ENCODE data around the gene PLK5.
A peak's percentile ranks its signal among the peaks of the same experiment; 100 is the strongest.
"Not testable (repeated sequence)": the region's sequence is repeated elsewhere in the genome, so short reads cannot be mapped to it uniquely, and the experiment has no call there.

The PLK5 gene

DNA sequence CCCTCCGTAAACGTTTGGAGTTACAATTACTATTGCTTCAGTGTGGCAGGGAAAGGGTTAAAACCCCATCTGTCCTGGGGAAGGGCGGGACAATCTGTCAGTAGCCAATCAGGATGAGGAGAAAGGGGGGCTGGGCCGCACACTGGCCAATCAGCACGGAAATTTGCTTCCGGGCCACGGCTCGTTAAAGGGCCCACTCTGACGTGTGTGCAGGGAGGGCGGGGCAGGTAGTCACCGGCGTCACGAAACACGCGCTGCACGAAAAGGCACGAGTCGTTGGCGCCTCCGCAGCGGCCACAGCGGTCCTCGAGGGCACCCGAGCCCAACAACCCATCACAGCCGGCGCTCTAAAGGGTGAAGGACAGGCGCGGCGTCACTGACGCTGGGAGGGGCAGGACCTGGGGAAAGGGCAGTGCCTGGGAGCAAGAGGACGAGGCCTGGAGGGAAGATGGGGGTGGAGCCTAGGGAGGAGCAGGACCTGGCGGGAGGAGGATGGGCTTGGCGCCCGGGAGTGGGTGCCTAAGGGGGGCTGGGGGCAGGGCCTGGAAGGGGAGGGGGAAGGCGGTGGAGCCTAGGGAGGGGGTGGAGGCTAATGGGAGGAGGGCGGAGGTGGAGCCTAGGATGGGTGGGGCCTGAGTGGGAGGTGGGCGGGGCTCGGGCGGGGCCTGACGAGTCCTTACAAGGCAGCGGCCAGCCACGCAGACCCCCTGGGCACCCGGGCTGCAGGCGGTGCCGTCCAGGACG is 15.9 kb upstream of the PLK5 start:
- peak; percentile 98 for DNase-seq (ENCODE audit: low spot score)

DNA sequence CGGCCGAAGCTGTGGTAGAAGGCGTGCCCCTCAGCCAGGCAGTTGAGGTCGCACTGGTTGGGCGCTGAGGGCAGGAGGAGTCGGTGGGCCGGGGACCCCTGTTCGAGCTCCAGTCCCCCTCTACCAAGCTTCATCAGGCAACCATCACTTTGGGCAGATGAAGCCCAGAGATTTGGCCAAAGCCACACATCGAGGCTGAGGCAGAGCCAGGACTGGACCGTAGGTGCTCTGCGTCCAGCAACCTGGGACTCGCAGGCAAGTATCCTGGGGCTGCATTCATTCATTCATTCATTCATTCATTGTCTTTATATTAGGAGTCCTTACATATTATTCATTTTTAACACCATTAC is 15.4 kb upstream of the PLK5 start:
- no peak for DNase-seq (ENCODE audit: low spot score)

DNA sequence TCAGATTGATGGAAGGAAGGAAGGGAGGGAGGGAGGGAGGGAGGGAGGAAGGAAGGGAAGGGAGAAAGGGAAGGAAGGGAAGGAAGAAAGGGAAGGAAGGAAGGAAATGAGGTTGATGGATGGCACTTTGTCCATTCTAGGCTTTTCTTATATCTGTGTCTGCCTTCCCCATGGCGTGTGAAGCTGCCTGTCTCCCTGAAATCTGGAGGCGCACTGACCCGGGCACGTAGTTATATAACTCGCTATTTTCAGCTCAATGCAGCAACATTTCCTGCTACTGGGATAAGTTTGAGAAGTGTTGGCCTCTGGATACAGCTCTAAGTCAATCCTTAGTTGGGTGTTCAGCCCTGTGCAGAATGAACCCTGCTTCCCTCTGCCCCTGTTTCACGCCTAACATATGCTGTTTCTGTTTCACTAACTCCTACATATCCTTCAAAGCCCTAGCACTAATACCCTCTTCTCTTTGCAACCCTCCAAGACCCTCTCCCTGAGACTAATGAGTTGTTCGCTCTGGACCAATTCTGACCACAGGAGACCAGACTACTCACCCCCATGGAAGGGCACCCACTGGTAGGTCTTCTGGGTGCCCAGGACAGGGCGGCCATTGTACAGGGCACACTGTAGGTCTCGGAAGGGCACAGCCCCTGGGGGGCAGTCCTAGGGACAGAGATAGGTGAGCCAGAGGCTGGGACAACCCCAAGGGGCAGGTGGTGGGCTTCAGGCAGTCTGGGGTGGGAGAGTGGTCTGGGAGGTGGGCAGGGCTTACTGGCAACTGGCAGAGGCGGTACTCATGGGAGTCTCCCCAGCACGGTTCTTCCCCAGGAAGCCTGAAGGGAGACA is 14.1 kb upstream of the PLK5 start:
- DNase-seq (ENCODE audit: low spot score): no peak

DNA sequence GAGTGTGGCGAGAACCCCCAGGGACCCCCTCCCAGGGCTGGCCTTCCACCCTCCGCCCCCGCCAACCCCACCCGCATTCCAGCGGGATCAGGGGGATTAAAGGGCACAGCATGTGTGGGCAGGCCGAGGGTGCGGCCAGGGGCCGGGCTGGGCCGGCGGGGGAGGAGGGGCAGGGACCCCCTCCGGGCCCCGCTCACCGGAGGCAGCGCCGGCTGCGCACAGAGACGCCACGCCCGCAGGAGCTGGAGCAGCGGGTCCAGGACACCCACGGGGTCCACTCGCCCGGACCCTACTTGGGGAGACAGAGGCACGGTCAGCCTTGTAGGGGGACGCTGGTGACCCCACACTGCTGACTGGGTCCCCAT is 13.5 kb upstream of the PLK5 start:
- no peak for DNase-seq (ENCODE audit: low spot score)

DNA sequence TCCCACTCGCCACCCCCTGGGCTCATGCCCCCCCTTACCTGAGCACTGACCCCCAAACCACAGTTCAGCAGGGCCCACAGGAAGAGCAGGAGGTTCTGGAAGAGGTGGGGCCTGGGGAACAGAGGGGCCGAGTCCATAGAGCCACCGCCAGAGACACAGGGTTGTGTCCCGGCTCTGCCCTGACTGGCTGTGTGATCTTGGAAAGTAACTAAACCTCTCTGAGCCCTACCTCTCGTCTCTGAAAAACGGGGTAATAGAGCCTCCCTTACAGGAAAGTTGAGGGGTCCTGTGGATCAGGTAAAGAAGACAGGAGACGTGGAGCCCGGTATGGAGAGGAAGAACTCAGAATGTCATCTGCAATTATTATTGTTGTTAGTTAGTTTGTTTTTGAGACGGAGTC is 13.1 kb upstream of the PLK5 start:
- DNase-seq (ENCODE audit: low spot score): no peak

DNA sequence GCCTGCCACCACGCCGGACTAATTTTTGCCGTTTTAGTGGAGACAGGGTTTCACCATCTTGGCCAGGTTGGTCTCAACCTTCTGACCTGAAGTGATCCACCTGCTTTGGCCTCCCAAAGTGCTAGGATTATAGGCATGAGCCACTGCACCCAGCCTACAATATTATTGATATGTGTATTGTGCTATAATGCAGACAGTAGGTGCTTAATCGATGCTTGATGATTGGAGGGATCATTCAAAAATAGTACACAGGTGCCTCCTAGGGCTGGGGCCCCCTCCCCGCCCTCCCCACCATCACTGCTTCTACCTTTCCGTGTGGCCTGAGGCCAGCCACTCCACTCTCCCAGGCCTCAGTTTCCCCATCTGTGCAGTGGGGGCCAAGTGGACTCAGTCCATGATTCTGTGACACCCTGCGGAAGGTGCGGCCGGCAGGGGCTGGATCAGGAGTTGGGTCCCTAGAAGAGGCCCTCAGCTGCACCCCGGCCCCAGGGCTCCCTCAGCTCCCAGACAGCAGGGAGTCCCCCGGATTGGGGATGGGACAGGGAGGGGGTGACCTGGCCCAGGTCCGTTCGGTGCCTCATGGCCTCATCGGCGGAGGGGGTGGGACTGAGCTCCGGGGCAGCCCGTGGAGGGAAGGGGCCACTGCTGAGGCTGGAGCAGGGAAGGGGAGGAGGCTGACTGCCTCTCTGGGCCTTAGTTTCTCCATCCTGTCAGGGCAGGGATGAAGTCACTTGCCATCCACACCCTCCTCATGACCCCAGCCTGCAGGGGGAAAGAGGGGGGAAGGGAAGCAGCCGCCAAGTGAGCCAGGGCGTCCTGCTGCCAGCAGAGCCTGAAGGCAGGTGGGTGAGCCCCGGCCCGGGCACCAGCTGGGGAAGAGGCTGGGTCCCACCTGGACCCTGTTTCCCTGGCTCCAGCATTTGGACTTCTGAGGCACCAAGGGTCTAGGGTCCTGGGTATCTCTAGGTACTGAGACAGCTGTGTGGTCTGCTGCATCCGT is 12.3 kb upstream of the PLK5 start:
- no peak for DNase-seq (ENCODE audit: low spot score)

DNA sequence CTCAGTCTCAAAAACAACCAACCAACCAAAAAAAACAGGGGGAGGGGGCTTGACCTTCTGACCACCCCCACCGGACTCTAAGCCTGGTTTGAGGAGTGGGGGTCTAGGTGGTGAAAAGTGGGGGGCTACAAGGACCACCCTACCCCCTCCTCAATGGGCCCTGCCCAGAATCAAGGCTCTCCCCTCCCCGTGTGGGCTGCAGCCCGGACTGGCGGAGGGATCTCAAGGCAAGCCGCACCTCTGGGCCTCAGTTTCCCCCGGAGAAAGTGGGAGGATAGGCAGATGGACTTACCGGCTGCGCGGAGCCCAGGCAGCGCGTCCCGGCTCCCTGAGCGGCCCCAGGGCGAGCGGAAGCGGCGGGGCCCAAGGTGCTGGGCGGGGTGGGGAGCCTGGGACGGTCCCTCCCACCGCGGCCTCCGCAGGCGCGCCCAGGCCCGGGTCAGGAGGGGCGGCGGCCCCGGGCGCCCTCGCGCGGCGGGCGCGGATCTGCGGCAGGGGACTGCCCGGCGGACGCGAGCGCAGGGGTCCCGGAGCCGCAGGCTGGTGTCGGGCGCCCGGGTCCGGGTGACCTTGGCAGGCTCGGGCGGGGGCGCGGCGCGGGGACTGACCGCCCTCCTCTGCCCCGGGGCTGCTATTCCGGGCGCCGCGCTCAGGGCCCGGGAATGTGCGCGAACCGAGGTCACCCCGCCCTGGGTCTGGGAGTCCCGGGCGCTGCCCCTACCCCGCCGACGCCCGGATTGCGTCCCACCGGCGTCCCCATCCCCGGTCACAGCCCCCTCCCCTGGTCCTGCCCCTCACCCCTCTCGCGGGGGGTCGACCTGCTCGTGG is 11.0 kb upstream of the PLK5 start, which contains the start of gene ADAMTSL5:
Gene ADAMTSL5 (minus strand): TSS at position 349 of the 828 bp plus-strand sequence. CDS start 2,076 bp downstream, outside the sequence.
- no peak for DNase-seq (ENCODE audit: low spot score)

DNA sequence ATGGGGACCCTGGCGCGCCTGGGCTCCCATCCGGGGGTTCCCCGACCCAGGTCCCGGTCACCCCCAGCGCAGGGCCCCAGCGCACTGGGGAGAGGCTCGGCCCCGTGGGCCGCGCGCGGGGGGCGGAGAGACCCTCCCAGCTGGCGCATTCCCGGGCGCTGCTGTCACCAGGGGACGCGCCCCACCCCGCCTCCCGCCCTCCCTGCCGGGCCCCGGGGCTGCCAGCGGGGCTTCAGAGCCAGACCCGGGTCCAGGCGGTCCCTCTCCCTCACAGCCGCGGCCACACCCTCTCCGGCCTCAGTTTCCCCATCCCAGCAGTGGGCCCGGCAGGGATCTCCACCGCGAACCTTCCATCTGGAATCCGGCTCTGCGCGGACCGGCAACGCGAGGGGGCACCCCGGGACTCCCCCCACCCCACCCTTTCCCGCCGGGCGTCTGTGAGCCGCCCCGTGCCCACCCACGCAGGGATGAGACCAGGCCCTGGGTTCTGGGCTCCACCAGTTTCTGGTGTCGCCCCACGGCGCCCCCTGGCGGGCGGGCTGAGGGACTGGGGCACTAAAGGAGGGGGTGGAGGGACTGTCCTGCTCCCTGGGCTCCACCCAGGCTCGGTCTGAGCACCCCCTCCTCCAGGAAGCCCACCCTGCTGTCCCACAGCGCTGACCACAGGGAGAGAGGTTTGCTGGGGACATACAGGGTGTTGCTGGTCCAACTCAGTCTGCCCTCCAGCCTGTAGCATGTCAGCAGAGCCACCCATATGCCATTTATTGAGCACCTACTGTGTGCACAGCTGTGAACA is 10.2 kb upstream of the PLK5 start:
- peak; percentile 80 for DNase-seq (ENCODE audit: low spot score)

DNA sequence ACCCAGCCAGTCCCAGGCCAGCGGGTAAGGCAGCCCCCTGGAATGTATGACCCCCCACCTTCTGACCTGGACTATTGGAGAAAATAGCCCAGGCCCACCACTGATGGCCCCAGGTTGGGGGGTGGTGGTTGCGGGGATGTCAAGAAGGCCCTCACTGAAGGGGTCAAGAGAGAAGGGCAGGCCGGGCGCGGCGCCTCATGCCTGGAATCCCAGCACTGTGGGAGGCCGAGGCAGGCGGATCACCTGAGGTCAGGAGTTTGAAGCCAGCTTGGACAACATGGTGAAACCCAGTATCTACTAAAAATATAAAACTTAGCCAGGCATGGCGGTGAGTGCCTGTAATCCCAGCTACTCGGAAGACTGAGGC is 9.6 kb upstream of the PLK5 start:
- DNase-seq (ENCODE audit: low spot score): no peak

DNA sequence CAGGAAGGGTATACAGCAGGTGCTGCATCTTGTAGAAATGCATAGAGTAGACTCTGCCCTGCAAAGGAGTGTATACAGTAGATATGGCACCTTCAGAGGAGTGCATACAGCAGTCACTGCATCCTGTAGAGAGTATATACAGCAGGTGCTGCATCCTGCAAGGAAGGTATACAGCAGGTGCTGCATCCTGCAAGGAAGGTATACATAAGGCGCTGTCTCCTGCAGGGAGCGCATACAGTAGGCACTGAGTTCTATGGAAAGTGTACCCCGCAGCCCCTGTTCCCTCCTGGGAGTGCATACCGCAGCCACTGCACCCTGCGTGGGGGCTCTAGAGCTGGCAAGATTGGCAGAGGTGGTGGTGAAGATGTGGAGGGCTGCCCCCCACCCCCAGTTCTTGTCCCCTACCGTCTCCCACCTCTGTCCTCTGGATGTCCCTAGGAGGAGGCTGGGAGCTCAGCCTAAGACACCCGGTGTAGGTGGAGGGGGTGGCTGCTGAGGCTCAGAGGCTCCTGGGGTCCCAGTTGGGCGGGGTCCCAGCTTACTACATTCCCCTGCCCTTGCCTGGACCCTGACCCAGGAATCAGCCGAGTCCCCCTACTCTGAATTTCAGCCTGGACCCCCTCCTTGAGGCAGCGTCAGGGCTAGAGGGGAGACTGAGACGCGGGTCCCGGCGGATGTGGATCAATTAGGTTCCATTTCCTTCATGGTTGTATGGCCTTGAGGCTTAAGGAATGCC is 8.7 kb upstream of the PLK5 start:
- DNase-seq (ENCODE audit: low spot score): no peak

DNA sequence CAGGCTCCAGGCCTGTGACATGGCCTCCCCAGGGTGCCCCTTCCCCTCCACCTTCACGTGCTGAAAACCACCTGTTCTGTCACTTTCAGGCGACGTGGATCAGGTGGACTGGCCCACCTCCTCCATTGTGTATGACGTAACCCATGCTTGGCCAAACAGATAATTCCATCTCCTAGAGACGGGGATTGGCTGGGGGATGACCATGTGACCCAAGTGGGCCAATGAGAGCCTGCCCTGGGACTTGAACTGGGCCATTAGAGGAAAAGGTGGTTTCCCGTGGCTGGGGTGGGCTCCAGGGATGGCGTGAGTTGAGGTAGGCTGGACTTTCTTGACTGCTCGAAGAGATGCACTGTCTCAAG is 7.5 kb upstream of the PLK5 start:
- no peak for DNase-seq (ENCODE audit: low spot score)

DNA sequence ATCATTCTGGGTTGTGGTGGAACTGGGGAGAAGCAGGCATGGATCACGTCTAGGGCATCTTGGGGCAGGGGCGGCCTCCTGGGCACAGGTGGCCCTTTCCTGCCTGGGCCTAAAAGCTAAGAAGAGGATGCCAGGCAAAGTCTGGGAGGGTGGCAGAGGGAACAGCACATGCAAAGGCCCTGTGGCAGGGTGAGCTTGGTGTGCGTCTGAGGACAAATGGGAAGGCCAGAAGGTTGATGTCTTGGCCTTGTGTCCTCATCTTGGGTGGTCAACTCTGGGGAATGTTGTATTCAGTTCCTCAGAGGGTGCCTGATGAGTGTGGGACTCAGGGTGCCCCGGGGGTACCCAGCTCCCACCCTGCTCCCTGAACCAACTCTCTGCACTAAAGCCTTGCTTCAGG is 5.4 kb upstream of the PLK5 start:
- no peak for DNase-seq (ENCODE audit: low spot score)

DNA sequence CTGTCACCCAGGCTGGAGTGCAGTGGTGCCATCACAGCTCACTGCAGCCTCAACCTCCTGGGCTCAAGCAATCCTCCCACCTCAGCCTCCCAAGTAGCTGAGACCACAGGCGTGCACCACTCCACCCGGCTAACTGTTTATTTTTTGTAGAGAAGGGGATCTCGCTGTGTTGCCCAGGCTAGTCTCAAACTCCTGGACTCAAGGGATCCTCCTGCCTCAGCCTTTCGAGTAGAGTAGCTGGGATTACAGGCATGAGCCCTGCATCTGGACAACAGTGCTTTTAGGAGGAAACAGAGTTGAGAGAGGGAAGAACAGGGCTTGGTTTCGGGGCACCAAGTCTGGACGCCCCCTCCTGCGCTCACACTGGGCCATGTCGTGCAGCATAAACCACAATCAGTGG is 4.1 kb upstream of the PLK5 start:
- not testable (repeated sequence) for DNase-seq (ENCODE audit: low spot score)

DNA sequence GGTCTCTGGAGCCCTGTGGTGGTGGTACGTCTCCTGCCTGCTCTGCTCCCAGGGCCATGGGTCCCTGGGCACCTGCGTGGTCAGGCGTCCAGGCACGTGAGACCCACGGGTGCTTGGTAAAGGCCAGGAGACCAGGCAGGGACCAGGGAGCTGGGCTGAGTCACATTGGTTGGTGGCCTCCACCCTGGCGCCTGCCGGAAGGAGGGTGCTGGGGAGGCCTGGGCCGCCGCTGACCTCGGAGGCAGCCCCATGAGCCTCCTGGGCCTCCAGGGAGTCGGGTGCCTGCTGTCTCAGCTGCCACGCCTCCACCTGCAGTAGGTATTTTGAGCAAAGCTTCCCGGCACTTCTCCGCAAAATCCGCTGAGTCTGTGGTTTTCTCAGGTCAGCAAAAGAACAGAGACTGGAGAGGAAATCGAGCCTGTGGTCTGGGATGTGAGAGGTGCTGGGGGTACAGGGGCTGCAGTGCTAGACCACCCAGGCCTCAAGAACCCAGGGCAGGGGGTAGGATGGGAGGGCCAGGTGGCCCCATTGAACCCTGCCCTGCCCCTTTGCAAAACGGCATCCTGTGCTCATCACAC is 3.6 kb upstream of the PLK5 start:
- no peak for DNase-seq (ENCODE audit: low spot score)

DNA sequence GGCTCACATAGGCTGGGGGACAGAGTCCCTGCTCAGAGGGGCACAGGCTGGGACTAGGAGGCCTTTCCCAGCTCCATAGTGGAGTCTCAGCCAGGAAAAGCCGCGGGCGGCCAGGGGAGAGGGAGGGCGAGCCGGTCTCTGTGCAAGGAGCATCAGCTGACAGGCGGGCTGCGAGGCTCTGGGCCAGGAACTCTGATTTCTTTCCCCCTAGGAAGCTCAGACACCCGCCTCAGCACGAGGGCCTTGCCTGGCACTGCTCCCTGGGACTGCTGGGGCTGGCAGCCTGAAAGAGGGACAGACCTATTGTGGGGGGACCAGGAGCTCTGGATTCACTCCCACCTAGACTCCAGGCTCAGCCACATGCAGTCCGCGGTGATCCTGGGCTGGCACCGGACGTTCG is 2.2 kb upstream of the PLK5 start:
- no peak for DNase-seq (ENCODE audit: low spot score)

DNA sequence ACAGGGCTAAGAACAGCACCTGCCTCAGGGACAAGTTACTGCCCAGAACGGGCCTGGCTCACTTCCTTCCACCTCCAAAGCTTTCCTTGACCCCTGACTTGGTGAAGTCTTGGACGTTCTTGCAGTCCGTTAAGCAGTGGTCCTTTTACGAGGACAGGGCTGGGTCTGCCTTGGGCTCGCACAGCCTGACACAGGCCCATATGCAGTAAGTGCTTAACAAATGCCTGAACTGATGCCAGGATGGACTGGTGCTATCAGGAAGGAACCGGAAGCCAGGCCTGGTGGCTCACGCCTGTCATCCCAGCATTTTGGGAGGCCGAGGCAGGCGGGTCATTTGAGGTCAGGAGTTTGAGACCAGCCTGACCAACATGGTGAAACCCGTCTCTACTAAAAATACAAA is 1.8 kb upstream of the PLK5 start:
- DNase-seq (ENCODE audit: low spot score): no peak

DNA sequence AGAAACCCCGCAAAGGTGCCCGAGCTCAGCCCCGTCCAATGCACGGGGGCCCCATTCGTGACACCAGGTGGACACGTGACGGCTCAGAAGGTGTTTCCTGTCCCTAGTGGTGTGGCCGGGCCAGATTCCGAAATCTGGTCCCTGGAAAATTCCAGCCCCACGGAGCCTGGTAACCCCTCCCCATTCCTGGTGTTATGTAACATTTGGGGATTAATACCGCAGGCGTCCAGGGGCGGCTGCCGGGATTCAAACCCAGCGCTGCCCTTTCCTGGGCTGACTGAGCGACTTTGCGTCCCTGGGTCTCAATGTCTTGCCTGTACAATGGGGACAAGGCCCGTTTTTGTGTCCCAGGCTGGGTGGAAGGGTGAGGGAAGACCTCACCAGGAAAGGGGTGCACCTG is 1.0 kb upstream of the PLK5 start:
- no peak for DNase-seq (ENCODE audit: low spot score)

DNA sequence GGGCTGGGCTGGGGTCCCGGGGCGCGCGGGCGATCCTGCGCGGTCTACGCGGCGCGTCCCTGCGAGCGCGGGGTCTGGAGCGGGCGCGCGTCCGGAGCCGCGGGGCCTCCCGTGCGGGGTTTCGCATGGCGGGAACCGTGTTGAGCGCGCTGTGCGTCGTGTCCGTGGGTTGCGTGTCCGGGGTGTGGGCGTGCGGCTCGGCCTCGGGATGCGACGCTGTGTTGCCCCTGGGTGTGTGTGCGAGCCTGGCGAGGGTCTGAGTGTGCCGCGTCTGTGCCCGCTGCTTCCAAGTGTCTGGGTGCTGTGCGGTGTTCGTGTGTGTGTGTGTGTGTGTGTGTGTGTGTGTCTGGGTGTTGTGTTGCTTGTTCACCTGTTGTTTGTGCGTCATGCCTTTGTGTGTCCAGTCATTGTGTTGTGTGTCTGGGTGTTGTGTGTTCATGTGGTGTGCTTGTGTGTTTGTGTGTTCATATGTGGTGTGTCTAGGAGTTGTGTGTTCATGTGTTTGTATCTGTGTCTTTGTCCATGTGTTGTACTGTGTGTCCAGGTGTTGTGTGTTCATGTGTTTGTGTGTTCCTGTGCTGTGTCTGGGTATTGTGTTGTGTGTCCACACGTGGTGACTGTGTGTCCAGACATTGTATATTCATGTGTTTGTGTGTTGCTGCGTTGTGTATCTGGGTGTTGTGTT is 552 bp downstream of the PLK5 start:
- no peak for DNase-seq (ENCODE audit: low spot score)

DNA sequence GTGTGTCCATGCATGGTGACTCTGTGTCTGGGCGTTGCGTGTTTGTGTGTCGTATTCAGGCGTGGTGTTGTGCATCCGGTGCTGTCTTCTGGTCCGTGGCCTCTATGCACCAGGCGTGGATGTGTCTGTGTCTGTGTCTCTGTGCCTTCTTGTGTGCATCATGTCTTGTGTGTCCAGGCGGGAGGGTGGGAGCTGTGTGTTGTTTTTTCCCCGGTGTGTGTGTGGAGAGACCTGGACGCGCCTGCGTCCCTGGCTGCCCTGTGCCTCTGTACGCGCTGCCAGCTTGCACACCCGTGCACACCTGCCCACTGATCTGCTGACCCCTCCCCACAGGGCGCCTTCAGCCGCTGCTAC is 1.1 kb downstream of the PLK5 start:
- no peak for DNase-seq (ENCODE audit: low spot score)

All from D341Med (cell line).